Measurements from ENCODE around the gene POLR2A.

Gene POLR2A

DNA sequence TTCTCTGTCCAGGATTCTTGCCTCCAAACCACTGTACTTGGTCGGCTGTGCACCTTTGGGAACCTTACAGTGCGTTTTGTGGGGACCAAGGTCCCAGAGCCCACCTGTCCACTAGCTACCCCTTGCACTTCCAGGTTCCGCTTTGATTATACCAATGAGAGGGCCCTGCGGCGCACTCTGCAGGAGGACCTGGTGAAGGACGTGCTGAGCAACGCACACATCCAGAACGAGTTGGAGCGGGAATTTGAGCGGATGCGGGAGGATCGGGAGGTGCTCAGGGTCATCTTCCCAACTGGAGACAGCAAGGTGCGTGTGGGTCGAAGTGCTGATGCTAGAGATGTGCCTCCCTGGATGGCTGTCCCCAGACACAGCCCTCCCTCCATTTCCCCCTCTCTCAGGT, 18.8 kb downstream of the POLR2A start:
- peak; percentile 41 for DNase-seq (ENCODE audit: low read depth, low spot score)

DNA sequence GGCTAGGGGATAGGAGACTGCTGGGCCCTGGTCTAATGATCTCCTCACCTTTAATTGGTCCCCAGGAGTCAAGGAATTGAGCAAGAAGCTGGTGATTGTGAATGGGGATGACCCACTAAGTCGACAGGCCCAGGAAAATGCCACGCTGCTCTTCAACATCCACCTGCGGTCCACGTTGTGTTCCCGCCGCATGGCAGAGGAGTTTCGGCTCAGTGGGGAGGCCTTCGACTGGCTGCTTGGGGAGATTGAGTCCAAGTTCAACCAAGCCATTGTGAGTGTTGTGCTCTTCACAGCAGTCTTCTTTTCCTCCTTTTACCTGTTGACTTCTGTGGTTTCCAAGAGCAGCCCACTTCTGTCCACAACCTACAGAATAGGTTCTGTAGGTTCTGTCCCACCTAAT, 19.4 kb downstream of the POLR2A start:
- no peak for DNase-seq (ENCODE audit: low read depth, low spot score)

DNA sequence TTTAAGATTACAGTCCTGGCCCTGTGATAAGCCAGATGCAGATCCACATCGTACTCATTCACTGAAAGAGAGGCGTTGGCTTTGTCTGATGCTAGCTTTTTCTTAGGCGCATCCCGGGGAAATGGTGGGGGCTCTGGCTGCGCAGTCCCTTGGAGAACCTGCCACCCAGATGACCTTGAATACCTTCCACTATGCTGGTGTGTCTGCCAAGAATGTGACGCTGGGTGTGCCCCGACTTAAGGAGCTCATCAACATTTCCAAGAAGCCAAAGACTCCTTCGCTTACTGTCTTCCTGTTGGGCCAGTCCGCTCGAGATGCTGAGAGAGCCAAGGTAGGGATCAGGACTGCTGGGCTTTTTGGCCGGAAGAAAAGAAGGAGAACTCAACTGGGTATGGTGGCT, 24.0 kb downstream of the POLR2A start:
- no peak for DNase-seq (ENCODE audit: low read depth, low spot score)

DNA sequence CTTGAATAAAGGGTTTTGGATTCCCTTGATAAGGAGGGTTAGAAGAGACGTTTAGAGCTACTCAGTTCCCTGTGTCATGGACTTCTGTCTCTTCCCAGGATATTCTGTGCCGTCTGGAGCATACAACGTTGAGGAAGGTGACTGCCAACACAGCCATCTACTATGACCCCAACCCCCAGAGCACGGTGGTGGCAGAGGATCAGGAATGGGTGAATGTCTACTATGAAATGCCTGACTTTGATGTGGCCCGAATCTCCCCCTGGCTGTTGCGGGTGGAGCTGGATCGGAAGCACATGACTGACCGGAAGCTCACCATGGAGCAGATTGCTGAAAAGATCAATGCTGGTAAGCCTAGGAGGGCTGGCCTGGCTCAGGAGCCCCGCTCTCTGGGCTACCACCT, 24.7 kb downstream of the POLR2A start:
- DNase-seq (ENCODE audit: low read depth, low spot score) = no peak

DNA sequence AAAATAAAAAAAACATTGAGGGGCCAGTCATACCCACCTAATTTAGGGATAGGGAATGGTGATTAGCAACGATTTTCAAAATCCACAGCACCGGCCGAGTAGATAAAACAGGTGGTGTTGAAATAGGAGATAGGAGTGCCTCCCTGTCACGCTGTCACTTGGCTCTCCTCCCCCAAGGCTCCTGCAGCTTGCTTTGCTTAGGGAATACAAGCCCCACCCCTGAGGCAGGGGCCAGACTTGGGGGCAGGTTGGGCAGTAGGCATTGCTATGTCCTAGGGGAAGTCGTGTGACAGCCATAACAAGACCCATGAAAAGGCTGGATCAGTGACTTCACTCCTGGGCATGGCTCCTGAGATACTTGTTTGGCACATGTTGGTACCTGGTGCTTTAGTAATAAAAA, 25.8 kb downstream of the POLR2A start:
- DNase-seq (ENCODE audit: low read depth, low spot score) = no peak

DNA sequence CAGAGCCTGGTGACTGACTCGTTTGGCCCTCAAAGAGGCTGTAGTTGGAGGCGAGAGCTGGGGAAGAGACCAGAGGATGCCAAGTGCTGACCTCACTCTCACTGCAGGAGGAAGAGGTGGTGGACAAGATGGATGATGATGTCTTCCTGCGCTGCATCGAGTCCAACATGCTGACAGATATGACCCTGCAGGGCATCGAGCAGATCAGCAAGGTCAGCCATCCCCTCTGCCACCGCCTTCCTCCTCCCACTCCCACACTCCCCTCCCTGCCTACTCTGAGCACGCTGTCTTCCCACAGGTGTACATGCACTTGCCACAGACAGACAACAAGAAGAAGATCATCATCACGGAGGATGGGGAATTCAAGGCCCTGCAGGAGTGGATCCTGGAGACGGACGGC, 26.9 kb downstream of the POLR2A start:
- no peak for DNase-seq (ENCODE audit: low read depth, low spot score)

DNA sequence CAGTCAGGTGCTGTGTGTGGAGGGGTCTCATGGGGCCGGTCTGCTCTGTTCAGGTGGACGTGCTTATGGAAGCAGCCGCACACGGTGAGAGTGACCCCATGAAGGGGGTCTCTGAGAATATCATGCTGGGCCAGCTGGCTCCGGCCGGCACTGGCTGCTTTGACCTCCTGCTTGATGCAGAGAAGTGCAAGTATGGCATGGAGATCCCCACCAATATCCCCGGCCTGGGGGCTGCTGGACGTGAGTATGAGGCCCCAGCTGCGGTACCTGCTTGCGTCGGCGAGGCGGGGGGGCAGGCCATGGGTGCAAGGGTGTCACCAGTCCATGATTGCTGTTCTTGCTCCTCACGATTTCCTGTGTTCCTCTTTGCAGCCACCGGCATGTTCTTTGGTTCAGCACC, 27.9 kb downstream of the POLR2A start:
- DNase-seq (ENCODE audit: low read depth, low spot score) = no peak

DNA sequence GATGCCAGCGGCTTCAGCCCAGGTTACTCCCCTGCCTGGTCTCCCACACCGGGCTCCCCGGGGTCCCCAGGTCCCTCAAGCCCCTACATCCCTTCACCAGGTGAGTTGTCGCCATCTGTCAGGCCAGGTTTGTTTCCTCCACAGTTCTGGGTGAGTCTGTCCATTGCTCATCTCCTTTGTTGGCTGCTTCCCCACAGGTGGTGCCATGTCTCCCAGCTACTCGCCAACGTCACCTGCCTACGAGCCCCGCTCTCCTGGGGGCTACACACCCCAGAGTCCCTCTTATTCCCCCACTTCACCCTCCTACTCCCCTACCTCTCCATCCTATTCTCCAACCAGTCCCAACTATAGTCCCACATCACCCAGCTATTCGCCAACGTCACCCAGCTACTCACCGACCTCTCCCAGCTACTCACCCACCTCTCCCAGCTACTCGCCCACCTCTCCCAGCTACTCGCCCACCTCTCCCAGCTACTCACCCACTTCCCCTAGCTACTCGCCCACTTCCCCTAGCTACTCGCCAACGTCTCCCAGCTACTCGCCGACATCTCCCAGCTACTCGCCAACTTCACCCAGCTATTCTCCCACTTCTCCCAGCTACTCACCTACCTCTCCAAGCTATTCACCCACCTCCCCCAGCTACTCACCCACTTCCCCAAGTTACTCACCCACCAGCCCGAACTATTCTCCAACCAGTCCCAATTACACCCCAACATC, 28.8 kb downstream of the POLR2A start:
- no peak for DNase-seq (ENCODE audit: low read depth, low spot score)

DNA sequence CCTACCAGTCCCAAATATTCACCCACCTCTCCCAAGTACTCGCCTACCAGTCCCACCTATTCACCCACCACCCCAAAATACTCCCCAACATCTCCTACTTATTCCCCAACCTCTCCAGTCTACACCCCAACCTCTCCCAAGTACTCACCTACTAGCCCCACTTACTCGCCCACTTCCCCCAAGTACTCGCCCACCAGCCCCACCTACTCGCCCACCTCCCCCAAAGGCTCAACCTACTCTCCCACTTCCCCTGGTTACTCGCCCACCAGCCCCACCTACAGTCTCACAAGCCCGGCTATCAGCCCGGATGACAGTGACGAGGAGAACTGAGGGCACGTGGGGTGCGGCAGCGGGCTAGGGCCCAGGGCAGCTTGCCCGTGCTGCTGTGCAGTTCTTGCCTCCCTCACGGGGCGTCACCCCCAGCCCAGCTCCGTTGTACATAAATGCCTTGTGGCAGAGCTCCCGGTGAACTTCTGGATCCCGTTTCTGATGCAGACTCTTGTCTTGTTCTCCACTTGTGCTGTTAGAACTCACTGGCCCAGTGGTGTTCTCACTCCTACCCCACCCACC, 29.8 kb downstream of the POLR2A start:
- no peak for DNase-seq (ENCODE audit: low read depth, low spot score)

DNA sequence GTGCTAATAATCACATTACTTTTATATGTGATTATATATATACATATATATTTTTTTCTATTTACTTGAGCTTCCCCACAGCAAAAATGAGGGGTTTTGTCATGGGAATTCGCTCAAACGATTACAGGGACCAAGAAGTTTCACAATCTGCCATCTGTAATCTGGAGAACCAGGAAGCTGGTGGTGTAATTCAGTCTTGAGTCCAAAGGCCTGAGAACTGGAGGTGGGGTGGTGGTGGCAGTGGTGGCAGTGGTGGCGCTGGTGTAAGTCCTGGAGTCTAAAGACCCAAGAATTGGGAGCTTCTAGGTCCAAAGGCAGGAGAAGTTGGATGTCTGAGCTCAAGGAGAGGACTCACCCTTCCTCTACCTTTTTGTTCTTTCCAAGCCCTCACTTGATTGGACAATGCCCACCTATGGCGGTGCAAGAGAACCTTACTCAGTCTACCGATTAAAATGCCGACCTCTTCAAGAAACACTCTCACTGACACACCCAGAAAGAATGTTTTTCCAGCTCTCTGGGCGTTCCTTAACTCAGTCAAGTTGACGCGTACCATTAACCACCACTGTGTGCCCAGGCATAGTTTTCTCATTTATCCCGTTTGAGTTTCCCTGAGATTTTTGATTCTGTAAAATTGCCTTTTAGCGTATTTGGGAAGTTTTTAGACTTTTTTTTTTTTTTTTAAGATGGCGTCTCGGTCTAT, 31.9 kb downstream of the POLR2A start:
- DNase-seq (ENCODE audit: low read depth, low spot score) = no peak

DNA sequence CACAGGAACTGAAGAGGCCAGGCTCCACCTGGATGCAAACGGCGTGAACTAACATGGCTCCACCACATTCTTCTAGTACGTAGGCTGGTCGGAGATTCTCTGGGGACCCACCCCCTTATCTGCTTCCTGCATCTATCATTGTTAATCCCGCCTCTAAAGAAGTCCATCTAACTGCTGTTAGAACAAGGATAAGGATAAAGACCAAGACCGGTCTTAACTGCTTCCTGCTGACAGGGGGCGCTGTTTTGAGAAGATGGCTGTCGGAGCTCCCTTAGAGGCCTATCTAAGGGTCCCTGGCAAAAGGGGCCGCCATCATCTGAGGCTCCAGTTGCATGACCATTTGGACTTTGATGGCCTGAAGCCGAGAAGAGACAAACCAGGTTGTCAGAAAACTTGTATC, 38.9 kb downstream of the POLR2A start:
- peak; percentile 81 for DNase-seq (ENCODE audit: low read depth, low spot score)

DNA sequence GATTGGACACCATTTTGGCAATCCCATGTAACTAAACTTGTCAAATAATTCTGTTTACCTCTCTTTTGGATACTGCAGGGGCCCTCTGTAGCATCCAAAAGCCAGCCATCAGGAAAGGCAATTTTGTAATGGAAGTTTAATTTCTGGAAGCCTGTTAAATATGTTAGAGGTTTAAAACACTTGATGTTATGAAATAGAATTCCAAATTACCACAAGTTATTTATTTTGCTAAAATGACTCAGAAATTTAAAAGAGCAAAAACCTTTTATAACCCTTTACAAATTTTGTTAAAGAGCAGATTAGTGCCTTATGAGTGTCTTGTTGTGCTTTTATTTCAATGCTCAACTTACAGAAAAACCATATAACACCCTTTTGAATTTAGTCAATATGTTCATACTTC, 44.7 kb downstream of the POLR2A start:
- no peak for DNase-seq (ENCODE audit: low read depth, low spot score)

DNA sequence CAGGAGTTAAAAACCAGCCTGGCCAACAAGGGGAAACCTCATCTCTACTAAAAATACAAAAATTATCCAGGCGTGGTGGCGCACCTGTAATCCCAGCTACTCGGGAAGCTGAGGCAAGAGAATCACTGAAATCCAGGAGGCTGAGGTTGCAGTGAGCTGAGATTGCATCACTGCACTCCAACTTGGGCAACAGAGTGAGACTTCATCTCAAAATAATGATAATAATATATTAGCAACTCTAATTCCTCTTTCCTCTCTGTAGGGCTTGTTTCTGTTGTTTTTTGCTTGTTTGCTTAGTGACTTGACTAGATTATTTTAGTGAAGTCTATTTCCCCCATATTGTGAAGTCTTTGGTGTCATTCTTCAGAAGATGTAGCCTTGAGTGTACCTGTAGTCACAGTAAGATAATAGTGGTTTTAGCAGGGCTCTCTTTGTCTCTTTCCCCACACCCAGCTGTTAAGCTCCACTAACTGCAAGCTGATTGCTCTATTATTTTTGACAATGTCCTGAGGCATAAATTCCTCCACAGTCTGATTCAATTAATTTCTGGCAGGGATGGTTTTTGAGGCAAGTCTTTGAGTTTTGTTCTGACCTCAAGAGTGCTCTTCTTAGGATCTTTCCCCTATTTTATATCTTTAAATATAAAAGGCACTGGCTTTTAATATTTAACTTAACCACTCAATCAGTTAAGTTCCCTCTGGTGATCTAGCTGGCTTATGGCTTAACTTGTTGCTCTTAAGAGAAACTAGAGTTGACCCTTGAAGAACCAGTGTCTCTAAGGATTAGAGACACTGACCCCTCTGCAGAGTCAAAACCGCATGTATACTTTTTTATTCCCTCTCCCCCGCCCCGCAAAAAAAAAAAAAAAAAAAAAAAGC, 46.1 kb downstream of the POLR2A start:
- DNase-seq (ENCODE audit: low read depth, low spot score) = no peak

DNA sequence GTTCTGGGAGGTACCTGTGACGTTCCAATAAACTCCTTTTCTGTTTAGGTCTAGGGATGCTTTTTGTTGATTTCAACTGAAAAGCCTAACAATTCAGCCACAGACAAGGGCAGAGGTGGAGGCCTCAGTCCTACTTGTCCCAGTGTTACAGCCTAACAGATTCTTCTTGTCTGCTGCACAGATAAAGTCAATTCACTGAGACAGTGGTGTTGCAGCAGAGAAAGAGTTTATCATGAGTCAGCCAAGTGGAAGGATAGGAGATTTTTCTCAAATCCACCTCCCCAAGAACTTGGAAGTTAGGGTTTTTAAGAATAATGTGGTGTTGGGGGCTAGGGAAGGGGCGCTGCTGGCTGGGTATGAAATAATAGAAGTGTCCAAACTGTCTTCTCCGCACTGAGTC, 53.9 kb downstream of the POLR2A start:
- DNase-seq (ENCODE audit: low read depth, low spot score) = no peak

DNA sequence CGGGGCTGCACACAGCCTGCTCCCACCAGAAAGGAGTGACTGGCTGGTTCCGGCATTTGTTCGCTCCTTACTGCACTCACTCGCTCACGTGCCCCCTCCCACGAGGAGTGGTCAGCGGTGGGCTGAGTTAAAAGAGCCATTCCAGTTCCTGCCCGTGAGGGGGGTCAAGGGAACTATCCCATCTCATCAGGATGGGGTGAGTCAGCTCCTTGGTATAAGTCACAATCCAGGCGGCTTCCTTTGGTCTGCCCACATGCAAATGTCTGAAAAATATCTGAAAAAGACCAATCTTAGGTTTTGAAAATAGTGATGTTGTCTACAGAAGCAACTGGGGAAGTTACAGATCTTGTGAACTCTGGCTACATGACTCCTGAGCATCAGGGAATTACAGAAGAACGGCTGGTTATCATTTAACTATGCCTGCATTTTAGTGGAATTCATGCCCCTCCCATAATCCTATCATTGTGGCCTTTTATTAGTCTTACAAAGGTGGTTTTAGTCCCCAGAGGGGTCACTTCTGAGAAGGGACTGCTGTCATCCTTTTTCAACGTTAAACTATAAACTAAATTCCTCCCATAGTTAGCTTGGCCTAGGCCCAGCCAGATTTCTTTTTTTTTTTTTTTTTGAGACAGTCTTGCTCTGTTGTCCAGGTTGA, 54.9 kb downstream of the POLR2A start:
- DNase-seq (ENCODE audit: low read depth, low spot score) = no peak

DNA sequence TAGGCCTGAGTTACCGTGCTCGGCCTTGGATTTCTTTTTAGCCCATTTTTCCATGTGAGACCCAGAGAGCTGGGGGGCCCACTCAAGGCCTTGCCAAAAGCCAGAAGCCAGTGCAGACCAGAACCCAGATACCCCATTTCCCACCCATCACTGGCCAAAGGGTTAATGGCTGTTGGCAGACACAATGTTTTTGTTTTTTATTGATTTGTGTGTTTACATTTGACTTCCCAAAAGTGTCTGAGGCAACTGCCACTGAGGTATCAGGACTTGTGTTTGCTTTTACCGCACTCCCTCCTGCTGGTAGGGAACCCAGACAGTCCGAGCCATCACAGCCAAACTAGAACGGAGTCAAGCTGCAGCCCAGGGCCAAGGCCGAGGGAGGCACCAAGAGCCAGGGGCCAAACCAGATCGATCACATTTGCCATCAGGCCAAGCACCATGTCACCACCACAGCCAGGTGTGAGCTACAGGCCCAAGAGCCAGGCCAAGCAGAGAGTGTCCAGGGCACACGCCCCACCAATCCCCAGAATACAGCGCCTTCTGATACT, 57.0 kb downstream of the POLR2A start:
- DNase-seq (ENCODE audit: low read depth, low spot score) = no peak

DNA sequence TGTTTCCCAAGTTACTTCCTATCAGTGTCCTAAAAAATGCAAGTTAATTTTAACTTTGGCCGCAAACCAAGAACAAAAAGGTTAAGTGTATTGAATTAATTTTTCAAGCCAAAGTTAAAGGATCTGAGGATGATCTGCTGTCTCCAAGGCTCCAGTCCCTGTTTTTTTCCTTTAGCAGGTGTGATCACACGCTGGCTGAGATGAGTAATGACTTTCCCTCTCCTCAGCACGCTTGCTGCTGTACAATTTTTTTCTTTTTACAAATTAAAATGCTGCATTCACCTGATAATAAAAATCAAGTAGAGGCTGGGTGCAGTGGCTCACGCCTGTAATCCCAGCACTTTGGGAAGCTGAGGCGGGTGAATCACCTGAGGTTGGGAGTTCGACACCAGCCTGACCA, 60.7 kb downstream of the POLR2A start:
- no peak for DNase-seq (ENCODE audit: low read depth, low spot score)

DNA sequence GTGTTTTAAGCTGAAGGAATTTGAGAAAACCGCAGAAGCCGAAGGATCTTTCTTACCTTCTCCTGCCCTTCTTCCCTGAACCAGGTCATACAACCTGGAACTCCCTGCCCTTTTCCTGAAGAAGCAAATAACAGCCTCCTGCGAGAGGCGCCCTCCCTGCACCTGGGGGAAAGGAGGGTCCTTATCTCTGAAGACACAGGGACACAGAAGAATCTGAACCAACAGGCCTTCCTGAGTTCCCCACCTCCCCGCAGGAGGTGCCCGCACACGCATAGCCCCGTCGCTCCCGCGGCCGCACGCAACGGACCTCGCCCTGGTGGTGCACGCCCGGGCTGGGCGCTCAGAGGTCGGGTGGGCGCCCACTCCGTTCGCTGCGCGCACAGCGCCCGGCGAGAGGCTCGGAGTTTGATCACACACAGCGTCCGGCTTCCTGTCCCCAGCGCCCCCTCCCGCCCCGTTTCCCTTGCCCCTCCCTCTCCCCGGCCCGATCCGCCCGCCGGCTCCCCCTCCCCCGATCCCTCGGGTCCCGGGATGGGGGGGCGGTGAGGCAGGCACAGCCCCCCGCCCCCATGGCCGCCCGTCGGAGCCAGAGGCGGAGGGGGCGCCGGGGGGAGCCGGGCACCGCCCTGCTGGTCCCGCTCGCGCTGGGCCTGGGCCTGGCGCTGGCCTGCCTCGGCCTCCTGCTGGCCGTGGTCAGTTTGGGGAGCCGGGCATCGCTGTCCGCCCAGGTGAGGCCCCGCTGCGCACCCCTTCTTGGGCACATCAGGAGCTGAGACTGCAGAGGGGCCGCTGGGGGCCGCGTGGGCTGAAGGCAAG, 64.6 kb downstream of the POLR2A start, which contains the start of gene TNFSF12:
Gene TNFSF12 (plus strand): TSS at position 474 of the 816 bp plus-strand sequence. CDS start 96 bp downstream, at position 570.
- peak; percentile 55 for DNase-seq (ENCODE audit: low read depth, low spot score)
